GM18907 (cell line): Measurements from ENCODE around the gene IRGC.
"Not testable (repeated sequence)": the region's sequence is repeated elsewhere in the genome, so short reads cannot be mapped to it uniquely, and the experiment has no call there.

Source experiments
- ATAC-seq: cut with Tn5 transposase; IDR thresholded peaks from one replicate; pipeline ENCODE4 v1.9.1; 2021; ENCODE audit warnings: mild to moderate bottlenecking, moderate library complexity; ENCODE audit not compliant: unreplicated experiment

IRGC gene, protein sequence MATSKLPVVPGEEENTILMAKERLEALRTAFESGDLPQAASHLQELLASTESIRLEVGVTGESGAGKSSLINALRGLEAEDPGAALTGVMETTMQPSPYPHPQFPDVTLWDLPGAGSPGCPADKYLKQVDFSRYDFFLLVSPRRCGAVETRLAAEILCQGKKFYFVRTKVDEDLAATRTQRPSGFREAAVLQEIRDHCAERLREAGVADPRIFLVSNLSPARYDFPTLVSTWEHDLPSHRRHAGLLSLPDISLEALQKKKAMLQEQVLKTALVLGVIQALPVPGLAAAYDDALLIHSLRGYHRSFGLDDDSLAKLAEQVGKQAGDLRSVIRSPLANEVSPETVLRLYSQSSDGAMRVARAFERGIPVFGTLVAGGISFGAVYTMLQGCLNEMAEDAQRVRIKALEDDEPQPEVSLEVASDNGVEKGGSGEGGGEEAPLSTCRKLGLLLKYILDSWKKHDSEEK

DNA sequence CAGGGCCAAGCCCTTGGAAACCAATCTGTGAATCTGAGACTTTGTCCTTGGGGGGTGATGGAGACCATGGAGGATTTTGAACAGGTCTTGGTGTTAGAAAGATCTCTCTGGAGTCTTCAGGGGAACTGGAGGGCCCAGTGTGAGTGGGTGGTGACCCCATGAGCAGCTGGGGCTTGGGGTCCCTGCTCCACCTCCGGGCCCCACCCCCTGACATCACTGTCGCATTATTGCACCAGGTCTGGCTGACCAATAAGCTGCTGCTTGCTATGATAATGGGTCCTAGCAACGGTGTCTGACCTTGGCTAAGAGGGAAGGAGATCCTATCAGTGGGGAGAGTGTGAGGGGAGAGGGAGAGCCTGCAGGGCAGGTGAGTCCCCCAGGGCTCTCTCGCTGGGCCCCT, at the start of gene IRGC:
Gene IRGC, plus strand, starts transcription at position 301 of the 400 bp plus-strand sequence. CDS start 2,483 bp downstream, outside the sequence.
- ATAC-seq: no peak

- ATAC-seq: no peak
Measured at GRCh38 chr19:43667126-43667875, 48.6 kb upstream of the IRGC start.

DNA sequence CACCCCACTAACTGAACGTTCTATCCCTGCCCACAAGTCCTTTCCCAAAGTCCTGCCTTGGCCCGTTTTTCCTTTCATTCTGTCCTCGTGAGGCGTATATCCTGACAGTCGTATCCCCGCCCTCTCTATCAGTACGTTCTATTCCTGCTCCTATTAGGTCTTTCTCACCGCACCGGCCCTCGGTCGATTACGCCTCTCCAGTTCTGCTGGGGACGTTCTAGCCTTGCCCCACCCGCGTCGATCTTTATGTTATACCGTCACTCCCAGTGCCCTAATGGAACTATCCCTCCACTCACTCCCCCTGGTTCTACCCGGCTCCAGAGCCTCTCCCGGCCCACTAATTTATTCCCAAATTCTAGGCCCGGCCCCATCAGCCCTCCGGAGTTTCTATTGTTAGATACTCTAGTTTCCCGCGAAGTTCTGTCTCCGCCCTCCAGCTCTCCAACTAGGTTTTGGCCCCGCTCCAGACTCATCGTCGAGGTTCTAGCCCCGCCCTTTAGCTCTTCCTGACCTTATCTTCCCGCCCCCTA, 47.9 kb upstream of the IRGC start:
- no peak for ATAC-seq

DNA sequence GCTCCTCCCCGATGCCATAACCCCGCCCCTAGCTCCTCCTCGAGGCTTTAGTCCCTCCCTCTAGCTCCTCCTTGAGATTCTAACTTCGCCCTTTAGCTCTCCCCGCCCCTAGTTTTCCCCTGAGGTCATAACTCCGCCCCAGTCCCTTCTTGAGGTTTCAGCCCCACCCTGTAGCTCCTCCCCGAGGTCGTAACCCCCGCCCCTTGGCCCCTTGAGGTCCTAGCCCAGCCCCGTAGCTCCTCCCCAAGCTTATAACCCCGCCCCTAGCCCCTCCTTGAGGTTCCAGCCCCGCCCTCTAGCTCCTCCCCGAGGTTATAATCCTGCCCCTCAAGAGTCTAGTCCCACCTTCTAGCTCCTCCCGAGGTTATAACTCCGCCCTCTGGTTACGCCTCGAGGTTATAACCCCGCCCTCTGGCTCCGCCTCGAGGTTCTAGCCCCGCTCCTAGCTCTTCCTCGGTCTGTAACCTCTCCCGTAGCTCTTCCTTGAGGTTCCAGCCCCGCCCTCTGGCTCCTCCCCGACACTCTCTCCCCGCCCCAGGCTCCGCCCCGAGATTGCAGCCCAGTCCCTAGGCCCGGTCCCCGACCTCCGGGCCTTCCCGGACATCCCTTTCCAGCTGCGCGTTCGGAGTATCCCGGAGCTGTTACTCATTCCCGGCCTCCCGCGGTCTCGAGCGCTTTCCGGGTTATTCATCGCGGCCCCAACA, 47.3 kb upstream of the IRGC start:
- peak; percentile 87 for ATAC-seq

DNA sequence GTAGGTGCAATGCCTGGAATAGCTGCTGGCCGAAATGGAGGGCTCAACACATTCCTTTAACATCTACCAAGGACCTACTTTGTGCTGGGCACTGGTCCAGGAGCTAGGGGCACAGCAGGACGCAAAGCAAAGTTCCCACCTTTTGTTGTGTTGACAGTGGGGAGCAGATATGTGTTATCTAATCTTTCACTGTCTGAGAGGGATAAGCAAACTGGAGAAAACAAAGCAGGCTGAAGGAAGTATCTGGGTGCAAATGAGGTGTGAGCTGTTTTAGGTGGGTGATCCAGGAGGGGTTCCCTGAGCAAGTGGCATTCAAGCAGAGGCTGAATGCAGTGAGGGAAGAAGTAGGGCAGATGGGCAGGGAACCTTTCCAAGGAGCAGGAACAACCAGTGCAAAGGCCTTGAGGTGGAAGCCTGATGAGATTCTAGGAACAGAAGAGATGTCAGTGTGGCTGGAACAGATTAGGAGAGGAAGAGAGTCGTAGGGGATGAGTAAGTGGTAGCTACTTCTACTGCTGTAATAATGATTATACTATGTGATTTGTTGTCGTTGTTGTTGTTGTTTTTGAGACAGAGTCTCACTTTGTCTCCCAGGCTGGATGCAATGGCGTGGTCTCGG, 43.7 kb upstream of the IRGC start:
- no peak for ATAC-seq

DNA sequence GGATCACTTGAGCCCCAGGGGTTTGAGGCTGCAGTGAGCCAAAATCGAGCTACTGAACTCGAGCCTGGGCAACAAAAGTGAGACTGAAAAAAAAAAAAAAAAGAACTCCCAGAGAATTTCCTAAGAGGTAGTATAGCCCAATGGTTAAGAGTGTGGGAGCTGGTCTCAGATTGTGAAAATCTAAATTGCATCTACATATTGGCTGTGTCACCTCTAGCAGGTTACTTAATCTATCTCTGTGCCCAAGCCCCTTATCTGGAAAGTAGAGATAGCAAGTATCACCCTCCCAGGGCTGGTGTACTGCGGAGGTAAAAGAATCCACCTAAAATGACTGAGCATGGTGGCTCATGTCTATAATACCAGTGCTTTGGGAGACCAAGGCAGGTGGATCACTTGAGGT, 42.2 kb upstream of the IRGC start:
- no peak for ATAC-seq

DNA sequence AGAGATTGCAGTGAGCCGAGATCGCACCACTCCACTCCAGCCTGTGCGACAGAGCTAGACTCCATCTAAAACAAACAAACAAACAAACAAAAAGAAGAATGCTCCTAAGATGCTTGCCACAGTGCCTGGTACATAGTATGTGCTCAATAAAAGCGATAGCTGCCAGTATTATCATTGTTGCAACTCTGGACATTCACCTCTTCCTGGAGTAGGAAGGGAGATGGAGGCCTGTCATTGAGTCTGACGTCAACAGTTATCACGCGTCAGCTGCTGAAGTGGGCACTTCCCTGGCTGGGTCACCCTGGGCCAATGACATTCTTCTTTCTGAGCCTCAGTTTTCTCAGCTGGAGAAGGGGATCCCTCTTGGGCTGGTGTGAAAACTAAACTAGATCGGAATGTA, 41.7 kb upstream of the IRGC start:
- no peak for ATAC-seq

- ATAC-seq: no peak
Measured at GRCh38 chr19:43674596-43674995, 41.3 kb upstream of the IRGC start.

- ATAC-seq: no peak
Measured at GRCh38 chr19:43675269-43675879, 40.5 kb upstream of the IRGC start.

DNA sequence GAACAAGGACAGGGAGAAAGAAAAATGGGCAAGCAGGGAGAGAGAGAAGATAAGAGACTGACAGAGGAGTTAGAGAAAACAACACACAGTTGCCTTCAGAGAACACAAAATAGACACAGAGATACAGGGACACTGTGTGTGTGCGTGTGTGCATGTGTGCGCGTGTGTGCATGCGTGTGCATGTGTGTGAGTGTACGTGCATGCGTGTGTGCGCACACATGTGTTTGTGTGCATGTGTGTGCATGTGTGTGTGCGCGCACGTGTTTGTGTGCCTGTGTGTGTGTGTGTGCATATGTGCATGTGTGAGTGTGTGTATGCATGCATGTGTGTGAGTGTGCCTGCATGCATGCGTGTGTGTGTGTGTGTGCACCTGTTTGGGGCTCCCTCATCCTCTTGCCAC, 40.0 kb upstream of the IRGC start:
- no peak for ATAC-seq

DNA sequence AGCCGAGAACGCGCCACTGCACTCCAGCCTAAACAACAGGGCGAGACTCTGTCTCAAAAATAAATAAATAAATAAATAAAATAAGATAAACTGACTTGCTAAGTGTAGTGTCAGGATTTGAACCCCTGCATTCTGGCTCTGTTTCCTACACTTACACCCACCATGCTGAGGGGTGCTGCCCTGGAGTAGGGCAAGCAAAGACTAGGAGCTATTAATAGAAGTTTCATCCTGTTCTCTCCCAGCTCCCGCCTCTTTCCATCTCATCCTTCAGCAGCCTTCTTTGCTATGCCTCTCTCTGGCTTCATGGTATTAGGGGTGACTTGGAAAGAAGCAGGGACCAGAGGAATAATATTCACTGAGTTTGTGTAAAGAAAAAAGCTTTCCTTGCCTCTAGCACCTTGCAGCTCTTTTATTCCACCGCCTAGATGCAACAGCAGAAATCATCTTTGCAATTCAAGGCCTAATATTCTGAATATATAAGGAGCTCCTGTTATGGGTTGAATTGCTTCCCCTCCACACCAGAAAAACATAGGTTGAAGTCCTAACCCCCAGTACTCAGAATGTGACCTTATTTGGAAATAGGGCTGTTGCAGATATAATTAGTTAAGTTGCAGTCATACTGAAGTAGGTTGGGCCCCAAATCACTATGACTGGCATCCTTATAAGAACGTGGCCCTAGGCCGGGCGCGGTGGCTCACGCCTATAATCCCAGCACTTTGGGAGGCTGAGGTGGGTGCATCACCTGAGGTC, 37.2 kb upstream of the IRGC start:
- no peak for ATAC-seq

GRCh38 chr19:43681821-43682220, 34.1 kb upstream of the IRGC start:
- ATAC-seq: no peak

DNA sequence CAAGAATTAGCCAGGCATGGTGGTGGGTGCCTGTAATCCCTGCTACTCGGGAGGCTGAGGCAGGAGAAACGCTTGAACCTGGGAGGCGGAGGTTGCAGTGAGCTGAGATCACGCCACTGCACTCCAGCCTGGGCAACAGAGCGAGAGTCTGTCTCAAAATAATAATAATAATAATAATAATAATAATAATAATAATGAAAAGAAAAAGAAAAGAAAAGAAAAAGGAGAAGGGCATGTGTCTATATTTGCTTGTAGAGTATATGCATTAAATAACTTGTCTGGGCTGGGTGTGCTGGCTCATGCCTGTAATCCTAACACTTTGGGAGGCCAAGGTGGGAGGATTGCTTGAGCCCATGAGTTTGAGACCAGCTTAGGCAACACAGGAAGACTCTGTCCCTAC, 33.6 kb upstream of the IRGC start:
- ATAC-seq: not testable (repeated sequence)

DNA sequence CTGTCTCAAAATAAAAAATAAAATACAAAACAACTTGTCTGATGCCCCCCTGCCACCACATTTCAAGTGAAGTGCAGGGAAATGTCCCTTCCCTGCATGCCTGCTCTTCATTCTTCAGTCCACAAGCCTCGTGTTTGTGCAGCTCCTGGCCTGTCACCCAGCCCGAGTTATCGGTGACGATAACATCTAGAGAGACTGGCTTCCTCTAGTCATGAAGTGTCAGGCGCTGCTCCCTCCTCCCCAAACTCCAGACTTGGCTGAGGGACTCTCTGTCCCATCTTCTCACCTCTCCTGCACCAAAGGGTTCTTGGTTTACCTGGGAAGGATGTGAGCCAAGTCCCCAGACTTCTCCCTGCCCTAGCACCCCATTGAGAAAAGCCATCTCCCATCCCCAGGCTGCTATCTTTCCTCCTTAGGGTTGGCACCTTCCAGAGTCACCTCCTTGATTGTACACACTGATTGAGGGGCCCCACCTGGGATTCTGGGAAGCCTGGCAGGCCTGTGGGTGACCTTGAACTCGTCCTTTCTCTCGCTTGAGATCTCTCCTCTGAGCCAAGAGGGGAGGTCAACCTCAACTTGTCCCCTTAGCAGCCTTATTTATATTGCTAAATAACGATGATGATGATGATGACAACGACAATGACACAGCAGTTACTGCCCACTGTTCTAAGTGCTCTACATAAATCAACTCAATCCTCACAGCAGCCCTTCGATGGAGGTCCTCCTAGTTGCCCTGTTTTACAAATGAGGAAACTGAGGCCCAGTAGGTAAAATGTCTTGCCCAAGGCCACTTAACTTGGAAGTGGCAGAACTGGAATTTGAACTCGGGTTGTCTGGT, 32.8 kb upstream of the IRGC start:
- no peak for ATAC-seq

GRCh38 chr19:43683905-43684304, 32.0 kb upstream of the IRGC start:
- no peak for ATAC-seq

- no peak for ATAC-seq
Measured at GRCh38 chr19:43684326-43684725, 31.6 kb upstream of the IRGC start.

DNA sequence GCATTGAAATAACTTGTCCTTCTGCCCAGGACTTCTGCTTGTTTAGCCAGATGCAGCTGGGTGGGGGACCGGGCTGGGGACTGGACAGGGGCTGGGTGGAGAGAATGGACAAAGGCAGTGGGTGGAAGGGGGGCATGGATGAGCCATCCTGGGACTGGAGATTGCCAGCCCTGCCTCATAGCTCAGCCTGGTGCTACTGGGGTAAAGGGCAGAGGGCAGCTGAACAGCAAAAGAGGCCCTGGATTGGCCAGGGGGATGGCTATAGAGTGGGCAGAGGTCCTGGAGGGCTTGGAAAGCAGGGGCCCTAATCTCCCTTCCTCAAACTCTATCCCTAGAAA, 28.2 kb upstream of the IRGC start:
- no peak for ATAC-seq

GRCh38 chr19:43688059-43688701, 27.7 kb upstream of the IRGC start:
- ATAC-seq: no peak
